Left ventricle myocardium inferior (tissue), 1 donor: ENCODE data around the gene GINS2. TPM values are rescaled to one million over a fixed set of nuclear protein-coding genes. Genes with fewer than 3 reads are reported as not detected.

Source experiments
- DNase-seq: peaks from one replicate; pipeline ENCODE4 v3.0.0-alpha.2; 2020
- H3K27ac ChIP-seq: fragments of 200-600 bp; replicated peaks from 2 replicates; pipeline ENCODE4 v1.8.0; 2021
- H3K27me3 ChIP-seq: fragments of 200-600 bp; 2 replicates; pipeline ENCODE4 v1.8.0; 2021; ENCODE audit warnings: low read depth
- H3K36me3 ChIP-seq: fragments of 200-600 bp; 2 replicates; pipeline ENCODE4 v1.8.0; 2021
- H3K4me1 ChIP-seq: fragments of 200-600 bp; 2 replicates; pipeline ENCODE4 v1.8.0; 2021
- H3K4me3 ChIP-seq: fragments of 200-600 bp; 2 replicates; pipeline ENCODE4 v1.8.0; 2021; ENCODE audit warnings: mild to moderate bottlenecking, moderate library complexity
- H3K9me3 ChIP-seq: fragments of 200-600 bp; replicated peaks from 2 replicates; pipeline ENCODE4 v1.8.0; 2021
- intact Hi-C: fragments of 100-400 bp; cut with micrococcal nuclease; formaldehyde crosslinking; loops from one replicate; pipeline ENCODE4 v1.11.0; 2022
- total RNA-seq: library from RNA; stranded (reverse); fragmentation: NEBNext Ultra II Directional; extraction: Animal tissue kit (Norgen Biotek cat#: 25700); gene quantifications from one replicate; pipeline ENCODE4 v1.2.1, GENCODE V29; 2021
- TF ChIP-seq, protein P1 (sequence below): fragments of 200-600 bp; IDR thresholded peaks from 2 replicates; pipeline ENCODE4 v1.8.0; 2021; ENCODE audit warnings: antibody characterized with exemption, mild to moderate bottlenecking, borderline replicate concordance
- donor health status: DM: no; HTN: yes; CAD: no; lungs with severe emphysema.

Gene GINS2
- total RNA-seq, 1 donor from 2014 or later = 0.44 TPM

- Histone ChIP-seq H3K36me3 (peaks cover 47% of the 10 kb centered on the region), H3K27me3 (no peaks in the 10 kb centered on the region), H3K4me3 (no peak overlapping the region), H3K27ac (peak overlapping the region; percentile 71), H3K4me1 (peaks cover 22% of the 10 kb centered on the region), H3K9me3 (no peaks in the 10 kb centered on the region)
- TF ChIP-seq, protein P1, sequence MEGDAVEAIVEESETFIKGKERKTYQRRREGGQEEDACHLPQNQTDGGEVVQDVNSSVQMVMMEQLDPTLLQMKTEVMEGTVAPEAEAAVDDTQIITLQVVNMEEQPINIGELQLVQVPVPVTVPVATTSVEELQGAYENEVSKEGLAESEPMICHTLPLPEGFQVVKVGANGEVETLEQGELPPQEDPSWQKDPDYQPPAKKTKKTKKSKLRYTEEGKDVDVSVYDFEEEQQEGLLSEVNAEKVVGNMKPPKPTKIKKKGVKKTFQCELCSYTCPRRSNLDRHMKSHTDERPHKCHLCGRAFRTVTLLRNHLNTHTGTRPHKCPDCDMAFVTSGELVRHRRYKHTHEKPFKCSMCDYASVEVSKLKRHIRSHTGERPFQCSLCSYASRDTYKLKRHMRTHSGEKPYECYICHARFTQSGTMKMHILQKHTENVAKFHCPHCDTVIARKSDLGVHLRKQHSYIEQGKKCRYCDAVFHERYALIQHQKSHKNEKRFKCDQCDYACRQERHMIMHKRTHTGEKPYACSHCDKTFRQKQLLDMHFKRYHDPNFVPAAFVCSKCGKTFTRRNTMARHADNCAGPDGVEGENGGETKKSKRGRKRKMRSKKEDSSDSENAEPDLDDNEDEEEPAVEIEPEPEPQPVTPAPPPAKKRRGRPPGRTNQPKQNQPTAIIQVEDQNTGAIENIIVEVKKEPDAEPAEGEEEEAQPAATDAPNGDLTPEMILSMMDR = no peak
- intact Hi-C loops = no loop called here
- peak; percentile 60 for DNase-seq
Observed at GRCh38 chr16:85673529-85674417, 15.0 kb downstream of the GINS2 start.

DNA sequence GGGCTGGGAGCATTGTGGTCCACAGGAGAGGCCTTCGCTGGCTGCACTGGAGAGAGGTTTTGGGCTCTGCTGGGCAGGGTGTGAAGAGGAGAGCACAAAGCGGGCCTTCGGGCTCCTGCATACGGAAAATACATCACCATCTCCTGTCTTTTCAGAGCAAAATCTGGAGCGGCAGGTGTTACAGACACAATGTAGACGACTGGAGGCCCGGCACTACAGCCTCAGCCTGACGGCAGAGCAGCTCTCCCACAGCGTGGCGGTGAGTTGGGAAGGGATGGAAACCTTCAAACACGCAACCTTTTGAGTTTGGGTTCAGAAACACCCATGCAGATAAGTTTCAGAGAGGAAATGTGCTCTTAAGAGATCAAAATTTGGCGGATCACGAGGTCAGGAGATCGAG, 17.9 kb downstream of the GINS2 start:
- no peak for DNase-seq
- TF ChIP-seq, protein P1 = no peak
- intact Hi-C loops = no loop called here
- no peak overlapping the region for H3K4me3 ChIP-seq
- H3K4me1 ChIP-seq = peaks cover 16% of the 10 kb centered on the region
- no peak overlapping the region for H3K27ac ChIP-seq
- peaks cover 76% of the 10 kb centered on the region for H3K36me3 ChIP-seq
- no peaks in the 10 kb centered on the region for H3K27me3 ChIP-seq
- H3K9me3 ChIP-seq = no peaks in the 10 kb centered on the region

- no peak for DNase-seq
- H3K27ac ChIP-seq = no peak overlapping the region
- H3K27me3 ChIP-seq = no peaks in the 10 kb centered on the region
- H3K4me3 ChIP-seq = no peak overlapping the region
- peaks cover 89% of the 10 kb centered on the region for H3K36me3 ChIP-seq
- TF ChIP-seq, protein P1 = no peak
- H3K4me1 ChIP-seq = peaks cover 7% of the 10 kb centered on the region
- no peaks in the 10 kb centered on the region for H3K9me3 ChIP-seq
- intact Hi-C loops = no loop called here
Observed at GRCh38 chr16:85668676-85669424, 19.9 kb downstream of the GINS2 start.

DNA sequence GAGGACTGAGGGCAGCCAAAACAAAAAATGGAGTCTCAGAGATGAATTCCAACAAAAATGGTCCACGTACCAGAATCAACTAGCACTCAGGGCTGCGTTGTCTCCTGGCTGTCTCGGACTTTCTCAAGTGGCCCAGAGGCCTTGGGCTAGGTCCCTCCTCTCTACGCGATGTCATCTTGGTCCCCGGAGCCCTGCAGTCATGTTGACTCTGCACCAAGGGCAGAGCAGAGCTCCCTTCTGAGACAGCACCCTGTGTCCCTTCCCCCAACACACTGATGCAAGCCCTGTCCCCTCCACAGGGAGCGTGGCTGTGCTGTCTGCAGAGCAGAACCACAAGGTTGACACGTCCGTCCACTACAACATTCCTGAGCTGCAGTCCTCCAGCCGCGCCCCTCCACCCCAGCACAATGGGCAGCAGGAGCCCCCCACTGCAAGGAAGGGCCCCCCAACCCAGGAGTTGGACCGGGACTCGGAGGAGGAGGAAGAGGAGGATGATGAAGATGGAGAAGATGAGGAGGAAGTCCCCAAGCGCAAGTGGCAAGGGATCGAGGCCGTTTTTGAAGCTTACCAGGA, 20.8 kb downstream of the GINS2 start:
- TF ChIP-seq, protein P1 = no peak
- no peaks in the 10 kb centered on the region for H3K27me3 ChIP-seq
- H3K9me3 ChIP-seq = no peaks in the 10 kb centered on the region
- DNase-seq = no peak
- H3K27ac ChIP-seq = no peak overlapping the region
- peaks cover 97% of the 10 kb centered on the region for H3K36me3 ChIP-seq
- H3K4me1 ChIP-seq = peaks cover 3% of the 10 kb centered on the region
- no peak overlapping the region for H3K4me3 ChIP-seq
- intact Hi-C loops = no loop called here

GRCh38 chr16:85667261-85667660, 21.5 kb downstream of the GINS2 start:
- intact Hi-C loops = no loop called here
- Histone ChIP-seq H3K9me3 (no peaks in the 10 kb centered on the region), H3K27me3 (no peaks in the 10 kb centered on the region), H3K36me3 (peaks cover 97% of the 10 kb centered on the region), H3K27ac (no peak overlapping the region), H3K4me3 (no peak overlapping the region), H3K4me1 (peaks cover 3% of the 10 kb centered on the region)
- DNase-seq = no peak
- TF ChIP-seq, protein P1 = no peak
